T follicular helper cell (primary cell): ENCODE measurements around the gene CHD1.

ENCODE experiments used
- DNase-seq: peaks from one replicate; pipeline ENCODE4 v3.0.0-alpha.2; 2020; ENCODE audit warnings: low read depth

Gene CHD1

GRCh38 chr5:98904780-98905179 is 24.0 kb downstream of the CHD1 start:
- no peak for DNase-seq

- no peak for DNase-seq
Observed at GRCh38 chr5:98902733-98903132, 26.1 kb downstream of the CHD1 start.

- DNase-seq: no peak
Observed at GRCh38 chr5:98899456-98899855, 29.4 kb downstream of the CHD1 start.

- no peak for DNase-seq
Observed at GRCh38 chr5:98898743-98899142, 30.1 kb downstream of the CHD1 start.

- DNase-seq: no peak
Observed at GRCh38 chr5:98891591-98891990, 37.2 kb downstream of the CHD1 start.

- no peak for DNase-seq
Observed at GRCh38 chr5:98880598-98880997, 48.2 kb downstream of the CHD1 start.

GRCh38 chr5:98880151-98880550 is 48.7 kb downstream of the CHD1 start:
- no peak for DNase-seq

GRCh38 chr5:98877600-98877999 is 51.2 kb downstream of the CHD1 start:
- no peak for DNase-seq

- DNase-seq: no peak
Observed at GRCh38 chr5:98872674-98873073, 56.1 kb downstream of the CHD1 start.

GRCh38 chr5:98865690-98866089 is 63.1 kb downstream of the CHD1 start:
- DNase-seq: no peak

- DNase-seq: no peak
Observed at GRCh38 chr5:98847054-98847453, 81.8 kb downstream of the CHD1 start.

GRCh38 chr5:98846520-98846919 is 82.3 kb downstream of the CHD1 start:
- DNase-seq: no peak

GRCh38 chr5:98845878-98846277 is 82.9 kb downstream of the CHD1 start:
- DNase-seq: no peak

GRCh38 chr5:98844865-98845264 is 83.9 kb downstream of the CHD1 start:
- no peak for DNase-seq

GRCh38 chr5:98843481-98843880 is 85.3 kb downstream of the CHD1 start:
- no peak for DNase-seq

- DNase-seq: no peak
Observed at GRCh38 chr5:98840946-98841345, 87.9 kb downstream of the CHD1 start.

GRCh38 chr5:98839469-98840383 is 89.1 kb downstream of the CHD1 start:
- DNase-seq: no peak

GRCh38 chr5:98836175-98836574 is 92.6 kb downstream of the CHD1 start:
- DNase-seq: no peak

GRCh38 chr5:98827588-98828284 is 101.1 kb downstream of the CHD1 start:
- no peak for DNase-seq

- DNase-seq: no peak
Observed at GRCh38 chr5:98827161-98827560, 101.6 kb downstream of the CHD1 start.

GRCh38 chr5:98825582-98826375 is 103.0 kb downstream of the CHD1 start:
- no peak for DNase-seq

- no peak for DNase-seq
Observed at GRCh38 chr5:98816582-98817222, 112.1 kb downstream of the CHD1 start.
